ENCODE measurements around the gene CRHR1.

CRHR1 gene

GRCh38 chr17:45753645-45754225 lies 30.4 kb upstream of the CRHR1 start:
- Histone ChIP-seq H3K27ac (replicated peaks) (no peak overlapping the region), H3K27me3 (ENCODE audit: insufficient read depth, poor library complexity, severe bottlenecking) (no peaks in the 10 kb centered on the region)

GRCh38 chr17:45755050-45755449 lies 29.1 kb upstream of the CRHR1 start:
- H3K27me3 ChIP-seq (ENCODE audit: insufficient read depth, poor library complexity, severe bottlenecking) = no peaks in the 10 kb centered on the region

More at GRCh38 chr17:45753645-45754225, 30.4 kb upstream of the CRHR1 start:
- DNase-seq (ENCODE audit: low read depth in 1 of 2, low spot score in 1 of 2) = no peak
- TF ChIP-seq SPI1 (IDR thresholded peaks at IDR 0.05; ENCODE audit: borderline replicate concordance, low read depth) (no peak), GABPA (IDR thresholded peaks at IDR 0.05; ENCODE audit: low read depth) (no peak), POLR2AphosphoS5 (IDR thresholded peaks at IDR 0.05; ENCODE audit: low read depth) (no peak), REST (IDR thresholded peaks at IDR 0.05; ENCODE audit: insufficient replicate concordance, low read depth) (no peak), CTCF (IDR thresholded peaks at IDR 0.05; ENCODE audit: insufficient read depth, low read length) (no peak)
- no peak overlapping the region for H3K4me3 ChIP-seq (replicated peaks; ENCODE audit: insufficient read depth, low read length)

GRCh38 chr17:45756266-45756991 lies 27.7 kb upstream of the CRHR1 start:
- DNase-seq (ENCODE audit: low read depth in 1 of 2, low spot score in 1 of 2) = no peak
- H3K27me3 ChIP-seq (ENCODE audit: insufficient read depth, poor library complexity, severe bottlenecking) = no peaks in the 10 kb centered on the region
- TF ChIP-seq POLR2AphosphoS5 (IDR thresholded peaks at IDR 0.05; ENCODE audit: low read depth) (no peak), REST (IDR thresholded peaks at IDR 0.05; ENCODE audit: insufficient replicate concordance, low read depth) (no peak), GABPA (IDR thresholded peaks at IDR 0.05; ENCODE audit: low read depth) (no peak), SPI1 (IDR thresholded peaks at IDR 0.05; ENCODE audit: borderline replicate concordance, low read depth) (no peak), CTCF (IDR thresholded peaks at IDR 0.05; ENCODE audit: insufficient read depth, low read length) (no peak)
- no peak overlapping the region for H3K4me3 ChIP-seq (replicated peaks; ENCODE audit: insufficient read depth, low read length)
- no peak overlapping the region for H3K27ac ChIP-seq (replicated peaks)

More at GRCh38 chr17:45755050-45755449, 29.1 kb upstream of the CRHR1 start:
- DNase-seq (ENCODE audit: low read depth in 1 of 2, low spot score in 1 of 2) = no peak
- no peak overlapping the region for H3K4me3 ChIP-seq (replicated peaks; ENCODE audit: insufficient read depth, low read length)
- no peak overlapping the region for H3K27ac ChIP-seq (replicated peaks)
- TF ChIP-seq GABPA (IDR thresholded peaks at IDR 0.05; ENCODE audit: low read depth) (no peak), CTCF (IDR thresholded peaks at IDR 0.05; ENCODE audit: insufficient read depth, low read length) (no peak)

Measured in HL-60 (cell line).